ENCODE measurements around the gene ADCY2.
A peak's percentile ranks its signal among the peaks of the same experiment; 100 is the strongest.

Gene ADCY2

DNA sequence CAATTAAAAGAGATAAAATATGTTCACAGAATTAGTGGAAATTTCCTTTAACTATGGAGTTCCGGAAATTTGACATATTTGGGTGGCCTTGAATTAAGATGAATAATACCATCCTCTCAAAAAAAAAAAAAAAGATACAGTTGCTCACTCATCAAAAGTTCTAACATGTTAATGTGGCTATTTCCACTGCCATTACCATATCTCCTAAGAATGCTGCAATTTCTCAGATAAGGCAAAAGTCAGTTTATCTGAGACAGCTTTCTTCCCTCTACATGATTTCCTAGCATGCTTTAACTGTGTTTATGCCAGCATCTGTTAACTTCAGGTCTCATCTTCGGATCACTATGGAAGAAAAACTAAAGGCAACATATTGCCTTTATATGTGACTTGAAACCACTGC, 470.3 kb downstream of the ADCY2 start:
- DNase-seq: no peak

GRCh38 chr5:7867260-7867659, 471.3 kb downstream of the ADCY2 start:
- no peak for DNase-seq

DNA sequence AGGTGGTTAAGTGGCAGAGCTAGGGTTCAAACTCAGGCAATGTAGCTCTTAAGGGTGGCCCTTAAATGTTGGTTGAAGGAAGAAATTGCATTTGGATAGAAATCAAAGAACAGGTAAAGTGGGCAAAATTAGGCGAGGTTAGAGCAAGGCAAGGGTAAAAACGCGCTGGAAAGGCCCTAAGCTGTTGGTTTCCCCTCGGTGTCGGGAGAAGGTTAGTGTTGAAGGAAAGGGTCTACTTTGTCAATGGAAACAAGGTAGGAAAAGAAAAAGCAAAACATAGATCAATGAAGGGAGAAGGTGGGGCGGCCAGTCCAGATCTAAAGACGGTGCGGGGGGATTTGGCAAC, 472.5 kb downstream of the ADCY2 start:
- no peak for DNase-seq

DNA sequence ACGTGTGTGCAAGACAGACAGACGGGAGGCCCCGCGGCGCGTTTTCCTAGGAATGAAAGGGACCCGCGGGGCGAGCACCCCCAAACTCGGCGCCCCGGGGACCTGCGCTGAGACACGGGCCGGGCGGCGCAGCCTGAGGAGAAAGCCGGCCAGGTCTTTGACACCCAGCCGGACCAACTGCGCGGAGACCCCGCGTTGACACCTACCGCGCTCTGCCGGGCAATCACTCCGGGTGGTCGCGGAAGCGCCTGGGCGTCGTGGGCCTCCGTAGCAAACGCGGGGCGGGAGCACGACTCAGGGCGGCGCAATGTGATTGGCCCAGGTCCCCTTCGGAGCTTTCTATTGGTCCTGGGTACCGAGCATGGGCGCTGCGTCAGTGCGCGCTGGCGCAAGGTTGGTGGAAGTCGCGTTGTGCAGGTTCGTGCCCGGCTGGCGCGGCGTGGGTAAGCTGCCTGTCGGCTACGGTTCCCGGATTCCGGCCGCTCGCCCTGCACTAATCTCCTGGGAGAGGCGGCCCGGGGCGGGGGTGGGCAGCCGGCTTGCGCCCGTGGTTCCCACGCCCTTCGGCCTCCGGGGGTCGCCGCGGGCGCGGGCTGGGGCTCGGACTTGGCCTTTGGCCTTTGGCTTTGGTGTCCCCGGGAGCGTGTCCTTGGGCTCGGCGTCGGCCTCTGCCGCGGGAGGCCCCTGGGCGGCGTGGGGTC, 473.0 kb downstream of the ADCY2 start, which contains the start of the genes FASTKD3 and MTRR:
FASTKD3 (minus strand) TSS at position 259 of the 701 bp plus-strand sequence. CDS start 948 bp downstream, outside the sequence.
MTRR (plus strand) TSS at position 376 of the 701 bp plus-strand sequence. CDS start 1,647 bp downstream, outside the sequence.
- peak; percentile 61 to 97 (median 90) for DNase-seq

DNA sequence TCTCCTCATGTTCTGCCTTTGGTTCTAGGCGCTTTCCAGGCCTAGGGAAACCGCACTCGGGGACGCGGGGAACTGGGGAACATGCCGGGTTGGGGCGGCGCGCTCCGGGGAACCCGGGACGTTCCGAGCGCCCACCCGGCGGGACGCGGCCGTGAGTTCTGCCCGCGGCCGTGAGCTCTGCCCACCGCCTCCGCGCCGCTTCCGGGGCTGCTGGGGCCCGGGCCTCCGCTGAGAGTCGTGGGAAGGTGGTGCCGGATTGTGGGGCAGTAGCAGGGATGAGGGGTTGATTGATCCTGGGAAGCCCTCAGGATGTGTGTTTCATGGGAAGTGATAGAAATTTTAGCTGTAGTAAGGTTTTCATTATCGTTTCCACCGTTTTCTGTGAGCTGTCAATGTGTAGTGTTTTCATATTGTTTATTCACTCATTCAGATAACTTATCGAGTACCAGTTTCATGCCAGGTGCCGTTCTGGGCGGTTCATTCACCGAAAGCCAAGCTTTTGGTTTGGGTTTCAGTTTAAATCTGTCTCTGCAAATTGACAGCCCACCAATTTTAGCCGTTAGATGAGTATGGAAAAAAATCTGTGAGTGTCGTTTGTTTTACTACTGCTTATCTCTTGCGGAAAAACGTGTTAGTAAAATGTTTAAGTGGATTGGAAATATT, 473.7 kb downstream of the ADCY2 start:
- DNase-seq: no peak

DNA sequence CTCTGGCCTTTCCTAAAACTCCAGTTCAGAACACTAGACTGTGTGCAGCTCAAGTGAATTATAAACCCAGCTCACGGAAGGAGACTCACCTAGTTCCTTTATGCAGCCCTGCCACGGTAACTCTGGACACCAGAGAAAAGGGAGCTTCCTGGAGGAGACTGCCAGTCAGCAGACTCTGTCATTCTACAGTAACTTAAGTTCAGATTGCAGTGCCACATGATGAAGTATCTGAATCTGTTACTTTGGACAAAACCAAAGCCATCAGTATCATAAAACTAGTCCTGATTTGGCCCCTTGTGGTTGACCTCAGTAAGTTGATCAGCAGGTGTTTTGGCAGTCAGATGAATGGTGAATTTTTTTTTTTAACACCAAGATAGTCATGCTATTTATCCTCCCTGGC, 475.7 kb downstream of the ADCY2 start:
- DNase-seq: no peak

DNA sequence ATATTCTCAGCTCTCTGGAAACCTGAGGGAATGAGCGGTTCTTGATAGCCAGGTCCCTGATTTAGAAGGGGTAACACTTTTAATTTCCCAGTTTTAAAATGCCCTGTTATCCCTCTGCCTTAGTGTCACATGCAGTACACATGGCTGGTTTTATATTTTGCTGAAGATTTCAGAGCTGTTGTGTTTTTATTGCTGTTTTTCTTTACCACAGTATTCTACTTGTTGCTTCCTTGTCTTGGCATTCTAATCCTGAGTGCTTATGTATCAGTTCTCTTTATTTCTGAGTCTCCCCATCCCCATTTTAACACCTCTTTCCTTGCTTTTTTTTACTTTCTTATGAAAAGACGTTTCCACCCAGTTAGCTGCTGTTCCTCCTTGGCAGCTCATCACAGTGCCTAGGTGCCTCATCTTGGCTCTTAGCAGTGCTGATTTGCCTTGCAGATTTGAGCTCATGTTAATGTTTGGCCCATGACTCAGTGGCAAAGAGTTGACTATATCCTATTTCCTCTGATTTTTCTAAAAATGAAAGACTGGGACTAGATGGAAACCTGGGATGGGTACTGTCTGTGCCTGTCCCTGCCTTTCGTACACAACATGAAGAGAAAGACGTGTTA, 476.7 kb downstream of the ADCY2 start:
- peak in 6 of 56 donors; percentile 36 to 54 (median 42) for DNase-seq

- DNase-seq: no peak
These were observed 477.3 kb downstream of the ADCY2 start for GRCh38 chr5:7873216-7873615.

GRCh38 chr5:7874639-7875038, 478.7 kb downstream of the ADCY2 start:
- DNase-seq: no peak

DNA sequence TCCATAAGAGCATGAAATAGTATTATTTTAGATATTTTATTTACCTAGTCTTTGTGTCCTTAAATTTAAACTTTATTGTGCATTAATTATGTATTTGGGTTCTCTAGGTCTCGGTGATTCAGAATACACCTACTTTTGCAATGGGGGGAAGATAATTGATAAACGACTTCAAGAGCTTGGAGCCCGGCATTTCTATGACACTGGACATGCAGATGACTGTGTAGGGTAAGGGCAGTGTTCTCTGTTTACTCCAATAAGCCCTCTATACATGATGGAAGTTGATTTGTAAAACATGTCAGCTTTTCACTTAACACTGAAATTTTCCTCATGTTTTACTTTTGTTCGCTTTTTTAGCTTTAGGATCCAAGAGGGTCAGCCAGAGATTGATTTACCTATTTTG, 479.2 kb downstream of the ADCY2 start:
- no peak for DNase-seq

DNA sequence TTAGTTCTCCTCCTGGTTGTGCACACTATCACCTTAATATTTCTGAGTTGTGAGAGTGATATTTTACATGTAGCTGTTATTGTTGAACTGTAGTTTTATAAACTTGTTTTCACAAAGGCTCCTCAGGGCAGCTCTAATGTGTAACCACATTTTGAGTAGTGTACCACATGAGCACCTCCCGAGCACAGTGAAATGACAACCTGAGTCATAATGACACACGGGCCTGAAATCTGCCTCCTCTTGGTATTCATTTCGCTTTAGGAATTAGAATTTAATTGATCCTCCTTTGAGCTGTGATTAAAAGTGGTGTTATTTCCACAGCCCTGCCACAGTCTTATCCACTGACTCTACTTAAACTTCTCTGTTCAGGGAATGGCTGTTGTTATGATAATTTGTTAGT, 480.9 kb downstream of the ADCY2 start:
- peak in 9 of 56 donors; percentile 14 to 48 (median 30) for DNase-seq

DNA sequence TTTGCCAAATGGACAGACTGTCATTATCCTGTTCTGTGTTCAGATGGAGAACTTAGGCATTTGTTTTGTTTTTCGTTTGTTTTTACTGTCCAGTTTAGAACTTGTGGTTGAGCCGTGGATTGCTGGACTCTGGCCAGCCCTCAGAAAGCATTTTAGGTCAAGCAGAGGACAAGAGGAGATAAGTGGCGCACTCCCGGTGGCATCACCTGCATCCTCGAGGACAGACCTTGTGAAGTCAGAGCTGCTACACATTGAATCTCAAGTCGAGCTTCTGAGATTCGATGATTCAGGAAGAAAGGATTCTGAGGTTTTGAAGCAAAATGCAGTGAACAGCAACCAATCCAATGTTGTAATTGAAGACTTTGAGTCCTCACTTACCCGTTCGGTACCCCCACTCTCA, 481.9 kb downstream of the ADCY2 start:
- no peak for DNase-seq

DNA sequence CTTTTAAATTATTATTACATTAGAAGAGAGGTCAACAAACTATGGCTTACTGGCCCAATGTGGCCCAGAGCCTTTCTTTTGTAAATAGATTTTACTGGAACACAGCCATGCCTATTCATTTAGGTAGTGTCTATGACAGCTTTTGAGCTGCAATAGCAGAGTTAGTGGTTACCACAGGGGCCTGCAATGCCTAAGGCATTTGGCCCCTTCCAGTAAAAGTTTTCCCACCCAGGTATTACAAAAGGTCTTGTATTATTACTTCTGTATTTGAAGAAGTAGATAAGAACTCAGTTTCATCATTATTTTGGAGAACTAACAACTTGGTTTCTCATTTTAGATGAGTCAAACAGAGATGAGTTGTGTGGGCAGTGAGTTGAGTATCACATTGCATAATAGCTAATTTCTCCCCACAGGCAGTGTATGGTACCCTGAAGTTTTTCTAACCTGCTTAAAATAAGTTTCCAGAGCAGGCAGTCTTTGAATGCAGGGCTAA, 482.5 kb downstream of the ADCY2 start:
- peak in 1 of 56 donors; percentile 26 for DNase-seq
